HepG2 (cell line): ENCODE results near the gene JPT1. TPM values are rescaled to one million over a fixed set of nuclear protein-coding genes. Genes with fewer than 3 reads are reported as not detected.

Experiments used
- ATAC-seq: fragments of 200-7000 bp; cut with Tn5 transposase; 3 replicates; pipeline ENCODE4 v1.9.1; 2020; ENCODE audit warnings: mild to moderate bottlenecking, moderate library complexity
- BruUV-seq: library from RNA; stranded (reverse); fragments of 400-500 nt; replicated peaks from 2 replicates; lab custom pipeline; 2021; lab: Mats Ljungman, UMichigan
- CTCF ChIA-PET: fragments of 300-600 bp; formaldehyde crosslinking; extraction: SDS; loops from one replicate; lab custom pipeline; 2021; ENCODE audit warnings: low total read pairs, inconsistent platforms, low intra/inter-chr PET ratio; lab: Yijun Ruan, JAX
- POLR2A ChIA-PET: fragments of 350-600 bp; sonication (Branson Sonifier 250); formaldehyde crosslinking; loops from one replicate; lab custom pipeline; 2020; ENCODE audit warnings: antibody characterized with exemption, inconsistent platforms; lab: Yijun Ruan, JAX
- DNase-seq: peaks from one replicate; pipeline ENCODE4 v3.0.0-alpha.2; 2015; ENCODE audit warnings: low spot score
- FAIRE-seq: peaks from 3 replicates; lab custom pipeline; 2011; peaks lifted over from hg19 to GRCh38; lab: Jason Lieb, UNC
- H2AFZ ChIP-seq: one replicate; pipeline ENCODE4 v1.6.1; 2011; ENCODE audit warnings: low read length, inconsistent platforms
- H3K27ac ChIP-seq: fragments of 300-600 bp; 3 replicates; pipeline ENCODE4 v1.8.0; 2011; ENCODE audit warnings: mixed run types, mild to moderate bottlenecking, mixed read lengths, low read length, inconsistent platforms; ENCODE audit not compliant: insufficient read depth; ENCODE audit errors: extremely low read length
- H3K27me3 ChIP-seq, 2 experiments: fragments of 200-600 bp in 1 of 2; 2 replicates in 1 of 2; 3 replicates in 1 of 2; pipeline versions ENCODE4 v1.6.0 to v1.8.0; 2011; ENCODE audit warnings: low read length in 2 of 2, mild to moderate bottlenecking in 2 of 2, moderate library complexity in 2 of 2, inconsistent platforms in 1 of 2; ENCODE audit not compliant: insufficient read depth in 2 of 2, control insufficient read depth in 1 of 2
- H3K36me3 ChIP-seq, 2 experiments: fragments of 200-600 bp in 1 of 2; replicated peaks in 1 of 2; 2 replicates in 1 of 2; 3 replicates in 1 of 2; pipeline versions ENCODE4 v1.5.1 to v1.8.0; 2011; ENCODE audit warnings: low read length in 2 of 2, inconsistent platforms in 1 of 2; ENCODE audit not compliant: insufficient read depth in 2 of 2, control insufficient read depth in 1 of 2
- H3K4me1 ChIP-seq: 2 replicates; pipeline ENCODE4 v1.5.1; 2012; ENCODE audit warnings: low read length, inconsistent platforms; ENCODE audit not compliant: insufficient read depth
- H3K4me2 ChIP-seq: 2 replicates; pipeline ENCODE4 v1.6.0; 2011; ENCODE audit warnings: low read depth, low read length, inconsistent platforms
- H3K4me3 ChIP-seq, 3 experiments: fragments of 200-600 bp in 1 of 3; sonication (generic), shearing (Covaris generic) in 1 of 3; replicated peaks in 1 of 3; 2 replicates each; pipeline ENCODE4 v1.5.1; 2011 to 2016; ENCODE audit warnings: low read length in 3 of 3, inconsistent platforms in 2 of 3, low read depth in 2 of 3, mild to moderate bottlenecking in 2 of 3, control low read depth in 1 of 3, mixed read lengths in 1 of 3; ENCODE audit not compliant: insufficient read depth in 1 of 3
- H3K79me2 ChIP-seq: one replicate; pipeline ENCODE4 v1.6.1; 2011; ENCODE audit warnings: low read length, inconsistent platforms; ENCODE audit not compliant: insufficient read depth
- H3K9ac ChIP-seq: 2 replicates; pipeline ENCODE4 v1.6.0; 2011; ENCODE audit warnings: mild to moderate bottlenecking, low read depth, low read length, inconsistent platforms; ENCODE audit not compliant: insufficient read depth
- H3K9me3 ChIP-seq: 2 replicates; pipeline ENCODE4 v1.5.1; 2012; ENCODE audit warnings: mild to moderate bottlenecking, low read length
- H4K20me1 ChIP-seq: 2 replicates; pipeline ENCODE4 v1.6.0; 2011; ENCODE audit warnings: inconsistent platforms, mild to moderate bottlenecking, low read length, moderate library complexity; ENCODE audit not compliant: insufficient read depth
- AGO2 ChIP-seq: fragments of 200-400 bp; formaldehyde crosslinking; optimal IDR thresholded peaks from 2 replicates; pipeline ENCODE3; 2017; ENCODE audit warnings: mild to moderate bottlenecking, low read depth, low read length, moderate library complexity
- AKAP8 ChIP-seq: sonication (generic); formaldehyde crosslinking; IDR thresholded peaks from 2 replicates; pipeline ENCODE4 v1.5.1; 2020; ENCODE audit warnings: mild to moderate bottlenecking, missing genetic modification reagents
- CENPT ChIP-seq: sonication (generic); formaldehyde crosslinking; IDR thresholded peaks from 2 replicates; pipeline ENCODE4 v1.8.0; 2022; ENCODE audit warnings: low read depth, mild to moderate bottlenecking, moderate library complexity, missing genetic modification reagents
- EEA1 ChIP-seq: sonication (generic); formaldehyde crosslinking; IDR thresholded peaks from 2 replicates; pipeline ENCODE4 v1.5.1; 2020; ENCODE audit warnings: mild to moderate bottlenecking, missing genetic modification reagents, borderline replicate concordance
- ETV6 ChIP-seq: sonication (generic); formaldehyde crosslinking; conservative IDR thresholded peaks from 2 replicates; pipeline ENCODE4 v1.4.0; 2020; ENCODE audit warnings: missing genetic modification reagents
- FOXK1 ChIP-seq: sonication (generic); formaldehyde crosslinking; IDR thresholded peaks from 2 replicates; pipeline ENCODE4 v1.4.0; 2020; ENCODE audit warnings: low read depth, missing genetic modification reagents, borderline replicate concordance
- HNRNPL ChIP-seq: fragments of 200-400 bp; formaldehyde crosslinking; IDR thresholded peaks from 2 replicates; pipeline ENCODE4 v1.6.1; 2017; ENCODE audit warnings: mild to moderate bottlenecking, low read depth, low read length
- NFKB2 ChIP-seq: sonication (generic); formaldehyde crosslinking; IDR thresholded peaks from 2 replicates; pipeline ENCODE4 v1.4.0; 2020; ENCODE audit warnings: missing genetic modification reagents, borderline replicate concordance
- NR2F2 ChIP-seq: IDR thresholded peaks from 2 replicates; pipeline ENCODE4 v1.6.1; 2012; ENCODE audit warnings: low read depth, inconsistent platforms, borderline replicate concordance
- SMAD1 ChIP-seq: sonication (generic); formaldehyde crosslinking; IDR thresholded peaks from 2 replicates; pipeline ENCODE4 v1.4.0; 2020; ENCODE audit warnings: missing genetic modification reagents, low read depth, mild to moderate bottlenecking, borderline replicate concordance
- TGIF2 ChIP-seq: IDR thresholded peaks from 2 replicates; pipeline ENCODE4 v1.6.1; 2016; ENCODE audit warnings: control low read depth, missing compliant biosample characterization
- ZBTB33 ChIP-seq: sonication (generic); formaldehyde crosslinking; IDR thresholded peaks from 2 replicates; pipeline ENCODE4 v1.4.0; 2020; ENCODE audit warnings: missing genetic modification reagents
- ZBTB38 ChIP-seq: sonication (generic); formaldehyde crosslinking; IDR thresholded peaks from 2 replicates; pipeline ENCODE4 v1.5.1; 2020; ENCODE audit warnings: mild to moderate bottlenecking, missing genetic modification reagents
- ZC3H13 ChIP-seq: sonication (generic); formaldehyde crosslinking; IDR thresholded peaks from 2 replicates; pipeline ENCODE4 v1.8.1; 2023; ENCODE audit warnings: mild to moderate bottlenecking, missing genetic modification reagents, moderate library complexity
- ZNF136 ChIP-seq: sonication (generic); formaldehyde crosslinking; IDR thresholded peaks from 2 replicates; pipeline ENCODE4 v1.8.1; 2022; ENCODE audit warnings: low read depth, mild to moderate bottlenecking, moderate library complexity, missing genetic modification reagents
- ZNF274 ChIP-seq: sonication (generic); formaldehyde crosslinking; IDR thresholded peaks from 2 replicates; pipeline ENCODE4 v1.5.1; 2020; ENCODE audit warnings: mild to moderate bottlenecking, missing genetic modification reagents
- ZNF572 ChIP-seq: sonication (generic); formaldehyde crosslinking; IDR thresholded peaks from 2 replicates; pipeline ENCODE4 v1.5.1; 2020; ENCODE audit warnings: mild to moderate bottlenecking, missing genetic modification reagents
- ZNF615 ChIP-seq: sonication (generic); formaldehyde crosslinking; IDR thresholded peaks from 2 replicates; pipeline ENCODE4 v1.5.0; 2020; ENCODE audit warnings: mild to moderate bottlenecking, missing genetic modification reagents, borderline replicate concordance
- ZNF879 ChIP-seq: sonication (generic); formaldehyde crosslinking; IDR thresholded peaks from 2 replicates; pipeline ENCODE4 v1.8.1; 2023; ENCODE audit warnings: missing genetic modification reagents
- ZSCAN25 ChIP-seq: sonication (generic); formaldehyde crosslinking; IDR thresholded peaks from 2 replicates; pipeline ENCODE4 v1.8.0; 2022; ENCODE audit warnings: mild to moderate bottlenecking, missing genetic modification reagents
- WGBS: methylation state at CpG from one replicate; pipeline ENCODE4 v1.1.6; 2017; ENCODE audit warnings: low lambda C conversion rate; 5-methylcytosine and 5-hydroxymethylcytosine counted together
- in situ Hi-C: cut with HindIII; loops from 2 replicates; pipeline ENCODE4 v1.10.0; 2017; ENCODE audit warnings: low pct_unique_long_range_greater_than_20kb; ENCODE audit not compliant: extremely low pct_ligation_motif_present
- intact Hi-C: fragments of 100-400 bp; cut with micrococcal nuclease; formaldehyde crosslinking; loops from one replicate; pipeline ENCODE4 v1.10.0; 2022; ENCODE audit not compliant: unreplicated experiment
- polyA plus RNA-seq, 8 experiments: library from polyadenylated mRNA; depleted of rRNA in 3 of 8; stranded (reverse) in 7 of 8; unstranded in 1 of 8; fragments of >200 nt; fragmentation: Illumina TruSeq in 4 of 8; extraction: Trizol in 4 of 8; gene quantifications; 2 replicates each; pipeline versions ENCODE4 v1.2.1 to v1.2.3, GENCODE V29; 2011 to 2016; ENCODE audit warnings: low read depth in 4 of 8, missing spikeins in 1 of 8, mixed read lengths in 1 of 8; ENCODE audit not compliant: insufficient read depth in 1 of 8
- total RNA-seq, 5 experiments: library from RNA; depleted of rRNA; stranded (reverse); fragments of >200 nt; fragmentation: Illumina TruSeq; extraction: Trizol; gene quantifications; 2 replicates each; pipeline ENCODE4 v1.2.3, GENCODE V29; 2016; ENCODE audit warnings: low read depth in 1 of 5
- TF ChIP-seq, protein P1 (sequence below): sonication (generic); formaldehyde crosslinking; IDR thresholded peaks from 2 replicates; pipeline ENCODE4 v1.8.0; 2022; ENCODE audit warnings: mild to moderate bottlenecking, missing genetic modification reagents, moderate library complexity
- TF ChIP-seq, protein P2 (sequence below): IDR thresholded peaks from 2 replicates; pipeline ENCODE4 v1.6.1; 2012; ENCODE audit warnings: inconsistent platforms

Gene JPT1
- total and polyA plus RNA-seq, 2 of the 13 experiments (the other 11 are each of a cell fraction or from before 2014, with no cell fraction given), result 43.3 to 256 TPM

GRCh38 chr17:75130059-75130631 is 24.2 kb downstream of the JPT1 start:
- peak overlapping the region; percentile 59 for H3K4me2 ChIP-seq
- ATAC-seq (no peak), DNase-seq (no peak), FAIRE-seq (no peak)
- H3K27me3 ChIP-seq, result no peaks in the 10 kb centered on the region
- WGBS, result 90% methylated on average over 20 of the region's 24 CpGs
- in situ Hi-C loops, result no loop called here
- peaks cover 26% of the 10 kb centered on the region for H3K4me1 ChIP-seq
- peaks cover 8% of the 10 kb centered on the region for H3K79me2 ChIP-seq
- peak overlapping the region; percentile 85 for H3K9ac ChIP-seq
- no peak overlapping the region for H3K27ac ChIP-seq
- CTCF ChIA-PET, result interaction anchor here (1.0 to 2.8 kb wide), 3 partner anchors 16 to 70 kb away, joined by 6 to 26 read pairs (median 7); no protein-coding TSS in a partner anchor
- H3K9me3 ChIP-seq, result no peaks in the 10 kb centered on the region
- H3K4me3 ChIP-seq, result peak overlapping the region; percentile 77 to 96 (median 83)
- intact Hi-C loops, result loop anchor here (5.0 kb wide), 1 partner anchor 72 kb away; no protein-coding TSS in a partner anchor
- H3K36me3 ChIP-seq, result peaks cover 6 to 22% of the 10 kb centered on the region in 2 experiments; a peak in 4 of 5 replicates
- no peak overlapping the region for H2AFZ ChIP-seq
- H4K20me1 ChIP-seq, result peaks cover 4% of the 10 kb centered on the region; the same call in 1 of the 2 replicates
- POLR2A ChIA-PET, result interaction anchor here (0.5 to 3.0 kb wide), 14 partner anchors 11 to 169 kb away, joined by 3 to 19 read pairs (median 5); partner anchors contain the start of gene ARMC7
- BruUV-seq, result no TSS peak
- TF ChIP-seq TGIF2 (CRISPR knock-in tag) (0 out of 2 replicates have a peak, but pooled peaks have one; percentile 10), ZC3H13 (CRISPR knock-in tag) (peak; percentile 48; the same call in 1 of the 2 replicates), ZNF136 (CRISPR knock-in tag) (0 out of 2 replicates have a peak, but pooled peaks have one; percentile 17), ZNF615 (CRISPR knock-in tag) (0 out of 2 replicates have a peak, but pooled peaks have one; percentile 21), HNRNPL (0 out of 2 replicates have a peak, but pooled peaks have one; percentile 35), SMAD1 (CRISPR knock-in tag) (0 out of 2 replicates have a peak, but pooled peaks have one; percentile 6), ZSCAN25 (no peak), ZBTB33 (peak; percentile 76), ZNF274 (CRISPR knock-in tag) (no peak), ZBTB38 (peak; percentile 52; the same call in 1 of the 2 replicates), AGO2 (peak; percentile 89), FOXK1 (CRISPR knock-in tag) (no peak), NR2F2 (0 out of 2 replicates have a peak, but pooled peaks have one; percentile 2), AKAP8 (0 out of 2 replicates have a peak, but pooled peaks have one; percentile 34), CENPT (CRISPR knock-in tag) (no peak), NFKB2 (CRISPR knock-in tag) (0 out of 2 replicates have a peak, but pooled peaks have one; percentile 11), ETV6 (CRISPR knock-in tag) (no peak), ZNF572 (CRISPR knock-in tag) (0 out of 2 replicates have a peak, but pooled peaks have one; percentile 18), ZNF879 (CRISPR knock-in tag) (0 out of 2 replicates have a peak, but pooled peaks have one; percentile 58), EEA1 (CRISPR knock-in tag) (0 out of 2 replicates have a peak, but pooled peaks have one; percentile 30)
- TF ChIP-seq, protein P1, sequence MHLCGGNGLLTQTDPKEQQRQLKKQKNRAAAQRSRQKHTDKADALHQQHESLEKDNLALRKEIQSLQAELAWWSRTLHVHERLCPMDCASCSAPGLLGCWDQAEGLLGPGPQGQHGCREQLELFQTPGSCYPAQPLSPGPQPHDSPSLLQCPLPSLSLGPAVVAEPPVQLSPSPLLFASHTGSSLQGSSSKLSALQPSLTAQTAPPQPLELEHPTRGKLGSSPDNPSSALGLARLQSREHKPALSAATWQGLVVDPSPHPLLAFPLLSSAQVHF (CRISPR knock-in tag), result 0 out of 2 replicates have a peak, but pooled peaks have one; percentile 36
- TF ChIP-seq, protein P2, sequence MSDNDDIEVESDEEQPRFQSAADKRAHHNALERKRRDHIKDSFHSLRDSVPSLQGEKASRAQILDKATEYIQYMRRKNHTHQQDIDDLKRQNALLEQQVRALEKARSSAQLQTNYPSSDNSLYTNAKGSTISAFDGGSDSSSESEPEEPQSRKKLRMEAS, result no peak
